Femur (tissue), 1 donor: Measurements from ENCODE around the gene TFB1M.

Experiments
- DNase-seq: peaks from one replicate; pipeline ENCODE4 v3.0.0-alpha.2; 2017

Gene TFB1M

DNA sequence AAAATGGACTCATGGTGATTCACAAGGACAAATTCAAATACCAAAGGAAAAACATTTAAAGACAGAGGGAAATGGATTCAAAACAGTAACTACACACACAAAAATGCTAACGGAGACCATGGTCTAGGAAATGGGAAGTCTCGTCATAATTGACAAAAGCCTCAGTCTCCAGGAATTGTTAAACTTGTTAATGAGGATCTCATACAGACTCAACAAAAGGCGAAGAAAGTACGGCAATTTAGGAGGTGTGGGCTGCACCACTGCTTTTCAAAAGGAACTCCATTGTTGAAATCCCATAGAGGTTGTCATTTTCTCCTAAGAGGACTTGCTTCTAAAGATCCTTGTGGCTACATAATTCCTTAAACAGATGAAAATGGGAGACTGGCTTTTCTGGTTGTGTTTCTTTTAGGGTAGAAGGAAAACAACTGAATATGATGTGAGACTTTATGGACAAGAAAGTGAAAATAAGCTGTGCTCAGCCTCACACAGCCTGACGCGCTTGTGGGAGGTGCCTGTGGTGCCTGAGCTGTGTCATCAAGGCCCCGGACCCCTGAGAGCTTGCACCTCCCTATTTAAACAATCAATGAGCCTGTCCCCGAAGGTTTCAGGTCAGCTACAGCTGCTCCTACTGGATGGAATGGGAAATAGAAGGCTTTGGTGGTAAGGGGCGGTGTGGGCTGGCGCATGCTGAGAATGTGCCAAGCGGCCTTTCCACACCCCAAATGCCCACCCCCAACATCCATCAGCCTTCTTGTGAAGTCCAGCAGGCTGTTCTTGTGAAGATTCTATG is 53.0 kb downstream of the TFB1M start:
- DNase-seq, result no peak

DNA sequence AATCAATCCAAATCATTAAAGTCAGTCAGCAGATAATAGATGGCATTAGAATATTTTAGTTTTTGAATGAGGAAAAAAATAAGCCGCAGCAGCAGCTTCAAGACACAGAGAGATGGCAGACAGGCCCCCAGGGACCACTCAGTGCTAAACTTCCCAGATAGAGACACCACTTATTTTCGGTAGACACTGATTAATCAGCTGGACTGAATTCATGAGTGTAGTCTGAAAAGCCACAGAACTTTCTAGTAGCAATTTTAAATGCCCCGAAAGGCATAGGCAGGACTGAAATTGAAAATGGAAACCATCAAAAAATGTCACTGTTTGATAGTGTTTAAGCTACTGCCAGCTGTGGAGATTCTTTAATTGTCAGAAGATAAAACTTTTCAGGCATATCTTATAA is 53.6 kb downstream of the TFB1M start:
- DNase-seq, result no peak

DNA sequence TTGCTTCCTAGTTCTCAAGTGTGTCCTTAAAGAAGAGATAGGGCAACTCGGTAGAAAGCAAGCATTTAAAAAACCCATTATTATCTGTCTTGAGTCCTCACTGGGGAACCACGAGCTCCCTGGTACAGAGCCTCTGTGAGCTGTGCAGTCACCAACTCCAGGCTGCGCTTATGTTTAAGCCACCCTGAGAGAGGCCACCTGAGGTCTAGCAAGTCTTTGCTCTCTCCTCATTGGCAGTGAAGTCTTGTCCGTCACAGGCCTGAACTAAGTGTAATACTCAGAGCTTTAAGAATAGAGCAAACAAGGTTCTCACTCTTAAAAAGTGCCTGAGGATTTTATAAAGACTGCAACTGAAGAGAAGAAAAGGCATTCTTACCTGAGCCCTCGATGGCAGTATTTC is 54.4 kb downstream of the TFB1M start:
- no peak for DNase-seq

DNA sequence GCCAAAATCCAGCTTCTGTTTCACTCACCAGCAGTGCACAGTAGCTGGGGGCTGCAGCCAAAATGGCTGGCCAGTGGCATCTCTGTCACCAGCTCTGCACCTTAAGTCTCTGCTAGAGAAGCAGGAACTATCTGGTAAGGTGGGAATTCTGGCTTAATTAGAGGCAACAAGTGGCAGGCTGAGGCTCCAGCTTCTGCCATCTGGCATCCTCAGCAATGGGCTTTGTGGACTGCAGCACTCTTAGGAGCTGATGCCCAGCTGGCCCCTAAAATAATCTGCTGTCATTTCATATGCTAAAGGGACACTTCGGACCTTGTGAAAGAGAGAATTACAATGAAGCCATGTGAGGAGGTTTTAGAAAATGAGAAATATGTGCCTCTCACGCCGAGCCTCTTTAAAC is 55.1 kb downstream of the TFB1M start:
- no peak for DNase-seq

DNA sequence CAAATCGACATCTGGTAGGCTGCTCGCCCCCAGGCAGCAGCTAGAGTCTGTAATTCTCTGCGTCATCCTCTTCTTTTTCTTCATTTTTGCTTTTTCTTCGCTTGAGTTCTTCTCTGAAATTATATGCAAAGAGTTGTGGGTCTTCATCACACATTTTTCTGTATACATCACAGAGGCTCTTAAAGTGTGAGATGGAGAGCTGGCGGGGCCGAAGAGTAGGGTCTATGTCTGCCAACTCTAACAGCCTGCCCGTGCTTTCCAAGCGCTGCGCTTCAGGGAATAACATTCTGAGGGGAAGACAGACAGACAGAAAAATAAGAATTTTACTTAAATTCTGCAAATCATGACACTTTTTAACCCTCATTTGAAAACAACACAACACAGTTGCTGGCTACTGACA is 56.5 kb downstream of the TFB1M start:
- no peak for DNase-seq

DNA sequence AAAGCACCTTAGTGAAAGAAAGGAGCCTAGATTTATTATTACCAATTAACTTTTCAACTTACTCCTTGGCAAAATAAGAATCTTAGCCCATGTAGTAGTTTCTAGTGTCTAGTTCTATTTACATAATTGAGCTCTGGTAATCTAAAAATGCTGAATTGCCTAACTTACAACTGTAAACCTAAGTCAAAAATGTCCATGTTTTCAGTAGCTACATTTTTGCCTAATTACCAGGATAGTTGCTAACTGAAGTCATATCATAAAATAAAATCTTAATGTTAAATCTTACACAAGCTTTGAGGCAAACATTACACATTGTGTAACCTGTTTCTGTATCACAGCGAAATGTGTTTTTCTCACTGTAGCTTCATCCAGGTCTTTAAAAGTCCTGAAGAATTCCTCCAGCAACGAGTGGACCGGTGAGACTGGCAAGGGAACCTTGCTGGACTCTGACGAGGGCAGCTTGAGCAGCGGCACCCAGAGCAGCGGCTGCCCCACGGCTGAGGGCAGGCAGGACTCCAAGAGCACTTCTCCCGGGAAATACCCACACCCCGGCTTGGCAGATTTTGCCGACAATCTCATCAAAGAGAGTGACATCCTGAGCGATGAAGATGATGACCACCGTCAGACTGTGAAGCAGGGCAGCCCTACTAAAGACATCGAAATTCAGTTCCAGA is 58.0 kb downstream of the TFB1M start:
- DNase-seq, result no peak

DNA sequence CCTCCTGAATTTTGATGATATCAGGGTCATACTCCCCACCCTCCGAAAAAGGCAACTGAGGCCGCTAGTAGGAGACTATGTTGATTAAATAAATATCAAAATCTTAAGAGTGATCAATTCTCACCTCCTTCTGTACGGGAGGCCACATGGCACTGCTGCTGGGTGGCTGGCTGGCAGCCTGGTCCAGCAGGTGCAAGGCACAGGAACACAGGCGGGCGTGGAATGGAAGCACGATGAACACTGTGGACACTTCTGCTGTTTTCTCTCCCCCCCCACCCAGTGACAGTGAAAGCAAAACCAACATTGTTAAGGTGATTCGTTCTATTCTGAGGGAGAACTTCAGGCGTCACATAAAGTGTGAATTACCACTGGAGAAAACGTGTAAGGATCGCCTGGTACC is 60.1 kb downstream of the TFB1M start:
- DNase-seq, result no peak

DNA sequence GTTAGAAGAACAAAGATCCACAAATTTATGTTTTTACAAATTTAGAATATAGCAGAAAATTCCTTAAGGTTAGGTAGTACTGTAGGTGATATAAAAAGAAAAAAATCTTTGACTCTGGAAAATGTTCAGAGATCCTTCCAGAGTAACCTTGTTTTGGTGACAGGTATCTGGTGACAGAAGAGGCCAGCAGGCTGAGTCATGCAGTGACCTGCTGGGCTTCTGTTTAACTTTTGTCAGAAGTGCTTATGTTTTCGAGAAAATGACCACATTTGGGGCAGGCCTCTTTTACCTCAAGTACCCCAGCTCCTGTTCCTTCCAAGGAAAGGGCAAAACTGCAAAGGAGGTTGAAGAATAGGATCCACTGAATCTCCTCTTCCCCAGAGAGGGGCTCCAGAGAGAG is 60.9 kb downstream of the TFB1M start:
- DNase-seq, result no peak

DNA sequence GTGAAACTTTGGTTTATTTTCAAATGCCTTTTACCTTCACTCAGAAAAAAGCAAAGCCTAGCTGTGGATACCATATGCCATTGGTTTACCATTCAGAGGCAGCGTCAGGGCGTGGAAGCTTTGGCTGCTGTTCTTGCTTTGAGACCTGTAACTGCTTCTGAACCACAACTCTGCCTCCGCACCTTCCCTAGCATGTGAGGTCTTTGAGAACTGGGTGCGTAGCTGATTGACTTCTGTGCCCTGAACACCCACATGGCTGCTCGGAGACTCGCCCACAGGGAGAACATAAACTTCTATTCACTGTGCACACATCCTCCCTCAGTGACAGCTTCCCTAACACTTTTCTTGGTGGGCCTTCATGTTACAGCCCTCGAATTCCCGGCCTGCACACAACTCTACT is 61.7 kb downstream of the TFB1M start:
- DNase-seq, result no peak

DNA sequence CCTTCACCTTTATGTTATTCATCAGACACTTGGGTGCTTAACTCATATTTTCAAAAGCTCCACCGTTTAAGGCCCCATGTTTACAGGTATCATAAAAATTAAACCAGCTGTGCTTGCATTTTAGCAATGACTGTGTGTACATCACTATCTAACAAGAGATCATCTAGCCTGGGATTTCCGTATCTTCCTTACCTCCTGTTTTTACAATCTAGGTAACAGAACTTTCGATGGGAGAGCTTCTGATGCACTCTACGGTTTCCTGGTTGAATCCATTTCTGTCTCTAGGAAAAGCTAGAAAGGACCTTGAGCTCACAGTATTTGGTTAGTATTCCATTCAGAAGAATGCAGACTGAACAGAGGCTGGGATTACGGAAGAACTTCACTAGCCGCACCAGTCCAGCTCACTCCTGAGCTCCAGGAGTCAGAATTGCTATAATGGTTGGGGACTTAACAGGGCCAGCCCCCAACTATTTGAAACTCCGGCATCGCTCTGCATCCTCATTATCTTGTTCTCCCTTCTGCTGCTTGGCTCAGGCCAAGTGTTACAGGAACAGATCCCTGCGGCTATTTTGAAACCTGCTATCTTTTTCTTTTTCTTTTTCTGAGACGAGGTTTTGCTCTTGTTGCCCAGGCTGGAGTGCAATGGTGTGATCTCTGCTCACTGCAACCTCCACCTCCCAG is 63.4 kb downstream of the TFB1M start:
- DNase-seq, result no peak

DNA sequence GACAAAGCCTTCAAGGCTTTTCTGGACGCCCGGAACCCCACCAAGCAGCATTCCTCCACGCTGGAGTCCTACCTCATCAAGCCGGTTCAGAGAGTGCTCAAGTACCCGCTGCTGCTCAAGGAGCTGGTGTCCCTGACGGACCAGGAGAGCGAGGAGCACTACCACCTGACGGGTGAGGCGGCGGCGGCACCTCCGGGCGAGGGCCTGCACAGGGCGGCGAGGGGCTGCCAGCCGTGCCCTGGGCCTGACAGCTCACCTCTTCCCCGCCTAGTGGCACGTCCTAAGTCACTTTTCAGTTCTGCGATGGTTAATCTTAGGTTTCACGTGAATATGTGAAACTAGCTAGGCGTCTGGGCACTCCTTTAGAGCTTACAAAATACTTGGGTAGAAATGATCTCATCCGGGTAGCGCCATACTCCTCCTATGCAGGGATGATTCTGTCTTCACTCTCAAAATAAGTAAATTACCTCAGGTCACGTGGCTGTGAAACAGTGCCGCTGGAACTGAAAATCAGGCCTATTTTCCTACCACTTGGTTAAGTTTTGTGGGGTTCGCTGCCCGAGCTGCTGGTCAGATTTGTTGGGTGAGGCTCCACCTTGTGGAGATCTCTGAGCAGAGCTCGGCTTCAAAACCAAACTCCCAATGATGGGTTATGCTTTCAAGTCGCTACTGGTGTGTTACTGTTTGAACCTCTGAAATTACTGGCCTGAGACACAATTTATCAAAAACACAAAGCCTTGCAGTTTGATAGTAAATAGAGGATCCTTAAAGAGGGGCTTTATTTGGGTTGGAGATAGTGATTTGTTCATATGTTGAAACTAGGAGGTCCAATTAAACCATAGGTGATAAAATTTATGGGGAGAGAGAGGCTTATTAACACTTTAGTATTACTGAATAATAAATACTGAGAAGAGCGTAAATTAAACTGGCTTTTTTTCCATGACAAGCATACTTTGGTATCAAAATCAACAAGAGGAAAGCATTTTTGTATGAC is 66.0 kb downstream of the TFB1M start:
- DNase-seq, result peak; percentile 70

DNA sequence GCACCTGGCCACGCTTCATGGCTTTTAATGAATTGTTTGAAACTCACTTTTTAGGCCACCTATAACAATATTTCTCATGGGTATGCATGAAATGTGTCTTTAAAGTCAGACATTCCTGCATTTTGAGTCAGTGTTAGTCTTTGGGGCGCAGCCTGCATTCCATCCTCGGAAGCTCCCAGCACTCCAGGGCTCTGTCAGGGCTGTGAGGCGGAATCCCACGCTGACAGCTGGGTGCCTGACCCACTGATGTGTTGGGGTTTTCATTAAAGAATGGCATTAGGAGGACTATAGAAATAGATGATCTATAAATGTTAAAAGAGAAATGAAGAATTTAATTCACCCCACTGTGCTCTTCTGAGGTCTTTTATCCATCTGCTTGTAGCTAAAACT is 66.7 kb downstream of the TFB1M start:
- no peak for DNase-seq

DNA sequence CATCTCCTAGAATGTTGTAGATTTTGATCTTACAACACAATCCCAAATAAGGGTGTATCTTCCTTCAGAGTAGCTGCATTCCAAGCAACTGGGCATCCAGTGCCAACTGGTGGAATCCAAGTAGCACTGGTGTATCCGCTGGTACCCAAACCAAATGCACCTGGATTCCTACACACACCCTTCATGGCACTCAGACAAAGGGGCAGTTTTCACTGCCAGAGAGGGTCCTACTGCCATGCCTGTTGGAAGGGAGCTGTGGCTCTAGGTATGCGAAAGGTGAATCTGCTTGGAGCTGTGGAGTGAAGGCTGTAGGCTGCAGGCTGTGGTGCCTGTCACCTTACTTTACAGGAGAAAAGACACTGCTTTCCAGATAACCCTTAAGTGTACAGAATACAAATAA is 67.5 kb downstream of the TFB1M start:
- DNase-seq, result no peak

DNA sequence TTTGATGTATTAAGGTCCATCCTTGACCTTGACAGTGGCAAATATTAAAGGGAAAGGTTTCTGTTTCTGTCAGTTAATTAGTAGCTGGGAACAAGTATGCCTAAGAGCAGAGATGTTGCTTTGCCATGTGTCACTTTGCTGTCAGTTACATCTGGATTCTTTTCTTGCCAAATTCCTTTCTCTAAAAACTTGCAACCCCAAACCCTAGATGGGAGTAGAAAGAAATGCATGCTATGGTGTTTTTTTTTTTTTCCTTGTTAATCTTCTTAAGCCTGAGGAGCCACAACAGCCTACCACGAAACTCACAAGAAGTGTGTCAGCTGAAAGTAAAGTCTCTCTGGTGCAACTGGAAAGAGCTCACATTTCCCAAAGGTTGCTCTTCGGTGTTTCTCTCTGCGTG is 68.5 kb downstream of the TFB1M start:
- DNase-seq, result no peak

DNA sequence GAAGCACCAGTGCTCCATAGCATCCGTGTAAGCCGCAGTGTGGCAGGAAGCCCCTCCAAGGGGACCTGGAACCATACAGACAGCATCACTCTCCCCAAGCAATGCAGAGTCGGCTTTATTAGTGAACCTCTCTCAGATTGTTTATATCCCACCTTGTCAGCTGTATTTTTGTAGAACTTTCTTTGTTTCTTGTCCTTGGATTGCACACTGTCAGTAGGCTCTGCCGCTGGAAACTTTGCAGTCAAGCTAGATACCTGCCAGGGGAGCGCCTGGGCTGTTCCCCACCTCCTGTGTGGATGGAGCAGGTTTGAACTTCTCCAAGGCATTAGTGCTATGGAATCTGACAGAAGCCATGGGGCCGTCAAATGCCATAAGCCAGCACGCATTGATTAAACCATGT is 69.1 kb downstream of the TFB1M start:
- no peak for DNase-seq

DNA sequence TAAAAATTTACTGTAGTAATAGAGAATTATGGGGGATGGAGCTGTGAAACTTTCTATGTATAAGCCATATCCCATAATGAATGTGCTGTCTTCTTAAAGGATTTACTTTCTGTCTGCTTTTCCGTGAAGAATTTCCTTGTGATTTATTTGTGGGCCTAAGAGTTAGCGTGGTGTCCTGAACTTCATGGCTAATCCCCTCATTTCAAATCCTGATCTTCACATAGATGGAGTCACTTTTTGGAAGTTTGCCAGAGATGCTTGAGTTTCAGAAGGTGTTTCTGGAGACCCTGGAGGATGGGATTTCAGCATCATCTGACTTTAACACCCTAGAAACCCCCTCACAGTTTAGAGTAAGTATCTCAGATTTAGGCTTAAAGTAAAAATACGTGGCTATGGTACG is 69.8 kb downstream of the TFB1M start:
- no peak for DNase-seq

DNA sequence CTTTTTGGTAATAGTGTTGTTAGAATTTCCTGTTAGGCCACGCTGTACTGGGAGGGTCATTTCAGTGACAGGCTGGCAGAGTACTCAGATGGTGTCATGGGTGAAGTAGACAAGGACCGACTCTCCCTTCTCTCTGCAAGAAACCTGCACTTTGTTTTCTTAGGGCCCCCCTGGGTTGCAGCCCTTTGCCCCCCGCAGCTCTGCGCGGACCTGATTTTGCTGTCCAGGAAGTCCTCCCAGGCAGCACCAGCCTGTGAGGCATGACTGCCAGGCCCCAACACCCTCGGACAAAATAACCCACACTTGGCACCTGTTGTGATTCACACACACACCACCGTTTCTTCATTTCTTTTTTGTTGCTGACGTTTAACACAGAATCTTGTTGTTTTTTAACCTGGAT is 72.3 kb downstream of the TFB1M start:
- DNase-seq, result no peak

DNA sequence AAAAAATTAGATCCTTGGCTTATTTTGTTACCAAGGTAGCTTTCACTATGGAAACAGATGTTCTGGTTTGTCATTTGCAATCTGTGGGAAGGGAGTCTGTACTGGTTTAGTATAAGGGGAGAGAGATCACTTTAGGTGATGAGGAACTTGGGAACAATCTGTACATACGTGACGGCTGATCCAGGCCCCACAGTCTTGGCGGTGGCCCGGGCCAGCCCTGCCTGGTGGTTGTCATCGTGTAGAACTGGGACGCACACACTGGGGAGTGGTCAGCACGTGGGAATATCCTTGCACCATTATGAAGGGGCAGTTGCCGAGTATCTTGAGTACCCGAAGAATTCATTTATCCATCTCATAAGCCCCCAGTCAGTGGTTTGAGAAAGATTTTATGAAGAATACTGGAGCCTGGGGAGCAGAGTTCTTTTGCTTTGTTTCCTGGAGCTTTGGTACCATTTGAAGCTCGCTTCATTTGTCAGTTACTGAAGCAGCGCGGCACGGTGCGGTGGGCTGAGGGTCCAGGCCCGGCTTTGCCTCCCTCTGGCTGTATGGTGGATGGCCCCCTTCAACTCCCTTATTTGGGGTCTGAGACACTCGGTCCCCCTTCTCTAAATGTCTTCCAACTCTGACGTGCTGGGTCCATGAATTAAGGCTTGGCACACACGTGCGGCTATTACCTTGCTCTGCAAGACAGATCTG is 73.2 kb downstream of the TFB1M start:
- no peak for DNase-seq

DNA sequence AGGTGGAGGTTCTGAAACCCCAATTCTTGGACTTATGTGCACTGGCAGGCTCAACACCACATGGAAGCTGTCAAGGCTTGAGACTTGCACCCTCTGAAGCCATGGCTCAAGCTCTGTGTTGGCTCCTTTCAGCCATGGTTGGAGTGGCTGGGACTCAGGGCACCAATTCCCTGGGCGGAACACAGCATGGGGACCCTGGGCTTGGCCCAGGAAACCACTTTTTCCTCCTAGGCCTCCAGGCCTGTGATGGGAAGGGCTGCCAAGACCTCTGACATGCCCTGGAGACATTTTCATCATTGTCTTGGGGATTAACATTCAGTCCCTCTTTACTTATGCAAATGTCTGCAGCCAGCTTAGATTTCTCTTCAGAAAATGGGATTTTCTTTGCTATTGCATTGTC is 76.7 kb downstream of the TFB1M start:
- DNase-seq, result no peak

DNA sequence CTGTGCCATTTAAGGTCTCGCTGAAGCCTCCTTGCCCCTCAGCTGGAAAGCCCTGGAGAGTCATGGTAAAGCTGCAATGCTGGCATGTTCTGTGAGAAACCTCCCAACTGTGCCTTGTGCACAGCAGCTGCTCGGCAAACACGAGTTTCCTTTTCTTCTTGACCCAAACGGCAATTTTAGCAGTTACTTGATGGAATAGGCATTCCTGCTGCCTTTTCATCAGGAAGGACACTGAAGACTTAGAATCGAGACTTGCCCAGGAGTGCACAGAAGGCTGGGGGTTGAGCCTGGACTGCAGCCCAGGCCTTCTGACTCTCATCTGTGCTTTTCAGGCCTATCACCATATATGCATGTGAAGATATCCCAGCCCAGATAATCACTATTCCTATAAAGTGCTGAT is 79.2 kb downstream of the TFB1M start:
- DNase-seq, result no peak

DNA sequence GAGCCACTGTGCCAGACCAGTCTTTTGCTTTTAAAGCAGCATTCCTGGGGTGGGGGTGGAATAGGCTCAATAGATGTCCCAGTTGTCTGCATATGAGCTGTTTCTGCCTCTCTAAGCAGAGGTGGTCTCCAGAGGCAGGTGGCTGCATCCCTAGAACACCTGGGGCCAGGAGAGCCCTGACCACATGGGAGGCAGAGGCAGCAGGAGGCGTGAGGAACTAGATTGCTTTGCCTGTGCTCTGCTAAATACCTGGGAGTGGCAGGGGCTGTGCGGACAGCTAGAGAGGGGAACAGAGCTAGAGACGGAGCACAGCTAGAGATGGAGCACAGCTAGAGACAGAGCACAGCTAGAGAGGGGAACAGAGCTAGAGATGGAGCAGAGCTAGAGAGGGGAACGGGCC is 79.6 kb downstream of the TFB1M start:
- no peak for DNase-seq

DNA sequence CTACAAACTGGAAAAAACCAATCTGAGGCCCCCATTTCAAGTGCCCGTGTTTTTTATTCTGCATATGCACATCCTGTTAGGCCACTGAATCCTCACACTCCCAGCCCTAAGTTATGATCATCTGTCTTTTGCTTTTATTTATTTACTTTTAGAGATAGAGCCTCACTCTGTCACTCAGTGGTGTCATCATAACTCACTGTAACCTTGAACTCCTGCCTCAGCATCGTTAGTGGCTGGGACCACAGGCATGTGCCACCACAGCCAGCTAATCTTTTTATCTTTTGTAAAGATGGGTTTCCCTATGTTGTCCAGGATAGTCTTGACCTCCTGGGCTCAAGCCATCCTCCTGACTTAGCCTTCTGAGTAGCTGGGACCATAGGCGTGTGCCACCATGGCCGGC is 80.1 kb downstream of the TFB1M start:
- DNase-seq, result no peak
